Keratinocyte (primary cell): ENCODE measurements around the gene TMEM184A. TPM values are rescaled to one million over a fixed set of nuclear protein-coding genes. Genes with fewer than 3 reads are reported as not detected.

Experiments
- DNase-seq: peaks from one replicate; pipeline ENCODE4 v3.0.0-alpha.2; 2011; ENCODE audit warnings: low read depth, missing footprints, low spot score
- FAIRE-seq: peaks from 2 replicates; lab custom pipeline; 2011; peaks lifted over from hg19 to GRCh38; lab: Jason Lieb, UNC
- H2AFZ ChIP-seq: 2 replicates; pipeline ENCODE4 v1.6.0; 2012; ENCODE audit warnings: low read length, control low read depth, inconsistent platforms; ENCODE audit not compliant: control insufficient read depth
- H3K27ac ChIP-seq: 2 replicates; pipeline ENCODE4 v1.5.1; 2011; ENCODE audit warnings: low read length; ENCODE audit not compliant: control insufficient read depth, insufficient read depth
- H3K27me3 ChIP-seq: 3 replicates; pipeline ENCODE4 v1.6.0; 2011; ENCODE audit warnings: low read length; ENCODE audit not compliant: control insufficient read depth, insufficient read depth; ENCODE audit errors: extremely low read depth
- H3K36me3 ChIP-seq, 2 experiments: 2 replicates in 1 of 2; 3 replicates in 1 of 2; pipeline ENCODE4 v1.5.1; 2011; ENCODE audit warnings: low read length in 2 of 2, mild to moderate bottlenecking in 1 of 2; ENCODE audit not compliant: control insufficient read depth in 2 of 2, insufficient read depth in 2 of 2; ENCODE audit errors: extremely low read depth in 1 of 2
- H3K4me1 ChIP-seq: 3 replicates; pipeline ENCODE4 v1.5.1; 2011; ENCODE audit warnings: low read length; ENCODE audit not compliant: control insufficient read depth, insufficient read depth; ENCODE audit errors: extremely low read depth
- H3K4me2 ChIP-seq: 3 replicates; pipeline ENCODE4 v1.6.0; 2011; ENCODE audit warnings: low read depth, low read length; ENCODE audit not compliant: control insufficient read depth, insufficient read depth; ENCODE audit errors: extremely low read depth
- H3K4me3 ChIP-seq, 3 experiments: fragments of 200-600 bp in 1 of 3; sonication (generic) in 1 of 3; 2 replicates in 2 of 3; 3 replicates in 1 of 3; pipeline ENCODE4 v1.5.1; 2011 to 2016; ENCODE audit warnings: low read length in 3 of 3, mild to moderate bottlenecking in 3 of 3, control low read depth in 2 of 3, inconsistent platforms in 1 of 3, low read depth in 1 of 3, mixed read lengths in 1 of 3, mixed run types in 1 of 3, moderate library complexity in 1 of 3; ENCODE audit not compliant: control insufficient read depth in 2 of 3, insufficient read depth in 2 of 3; ENCODE audit errors: extremely low read depth in 1 of 3
- H3K79me2 ChIP-seq: 2 replicates; pipeline ENCODE4 v1.6.0; 2012; ENCODE audit warnings: low read length; ENCODE audit not compliant: control insufficient read depth, insufficient read depth
- H3K9ac ChIP-seq: 3 replicates; pipeline ENCODE4 v1.6.0; 2011; ENCODE audit warnings: low read length; ENCODE audit not compliant: control insufficient read depth, insufficient read depth; ENCODE audit errors: extremely low read depth
- H3K9me1 ChIP-seq: 3 replicates; pipeline ENCODE4 v1.6.0; 2011; ENCODE audit warnings: low read length; ENCODE audit not compliant: control insufficient read depth, insufficient read depth; ENCODE audit errors: extremely low read depth
- H3K9me3 ChIP-seq: 2 replicates; pipeline ENCODE4 v1.5.1; 2012; ENCODE audit warnings: low read depth, low read length; ENCODE audit not compliant: control insufficient read depth
- H4K20me1 ChIP-seq: 3 replicates; pipeline ENCODE4 v1.6.0; 2011; ENCODE audit warnings: low read length; ENCODE audit not compliant: control insufficient read depth, insufficient read depth; ENCODE audit errors: extremely low read depth
- CTCF ChIP-seq, 3 experiments: IDR thresholded peaks in 1 of 3; conservative IDR thresholded peaks in 1 of 3; optimal IDR thresholded peaks in 1 of 3; 2 replicates in 2 of 3; 3 replicates in 1 of 3; pipeline versions ENCODE3 to v1.5.1; 2011; ENCODE audit warnings: low read length in 3 of 3, mild to moderate bottlenecking in 3 of 3, moderate library complexity in 2 of 3, control low read depth in 1 of 3, inconsistent platforms in 1 of 3; ENCODE audit not compliant: insufficient read depth in 2 of 3; ENCODE audit errors: extremely low read depth in 1 of 3
- EZH2 ChIP-seq: IDR thresholded peaks from one replicate; pipeline ENCODE4 v1.6.1; 2012; ENCODE audit warnings: inconsistent platforms, mild to moderate bottlenecking, low read length, moderate library complexity
- dilution Hi-C: fragments of 300-500 bp; cut with MboI; formaldehyde crosslinking; loops from one replicate; pipeline ENCODE4 v1.7.0; 2020; ENCODE audit warnings: low sequenced_read_pairs; ENCODE audit not compliant: extremely low pct_ligation_motif_present
- polyA plus RNA-seq, 5 experiments: library from polyadenylated mRNA; depleted of rRNA in 3 of 5; stranded (reverse) in 3 of 5; stranded (forward) in 1 of 5; unstranded in 1 of 5; fragments of >200 nt; gene quantifications; 1 replicate in 1 of 5; 2 replicates in 3 of 5; 3 replicates in 1 of 5; pipeline versions ENCODE4 v1.2.1 to v1.2.3, GENCODE V29; 2011 to 2012; ENCODE audit warnings: missing spikeins in 2 of 5, low read depth in 1 of 5, low replicate concordance in 1 of 5

Gene TMEM184A
- polyA plus RNA-seq, 1 donor (not counting 4 experiments of a cell fraction or from before 2014, with no cell fraction given), result 2.9 TPM

GRCh38 chr7:1561036-1561940, 5.3 kb upstream of the TMEM184A start:
- Histone ChIP-seq H3K9me3 (no peaks in the 10 kb centered on the region), H2AFZ (no peak overlapping the region), H3K27me3 (no peaks in the 10 kb centered on the region), H3K27ac (no peak overlapping the region), H3K9ac (no peak overlapping the region), H3K4me2 (no peak overlapping the region), H3K36me3 (peaks cover 0 to 5% of the 10 kb centered on the region in 2 experiments), H4K20me1 (no peaks in the 10 kb centered on the region), H3K4me1 (peaks cover 34% of the 10 kb centered on the region), H3K79me2 (no peaks in the 10 kb centered on the region), H3K9me1 (no peaks in the 10 kb centered on the region), H3K4me3 (no peak overlapping the region)
- TF ChIP-seq CTCF (optimal IDR thresholded peaks at IDR 0.05 in 1 of 3, IDR thresholded peaks at IDR 0.05 in 1 of 3, conservative IDR thresholded peaks at IDR 0.05 in 1 of 3; ENCODE audit: extremely low read depth in 1 of 3, insufficient read depth in 2 of 3, low read length in 3 of 3) (no peak), EZH2 (no peak)
- dilution Hi-C loops, result no loop called here
- DNase-seq (no peak), FAIRE-seq (no peak)

GRCh38 chr7:1560620-1561031, 4.6 kb upstream of the TMEM184A start:
- no peak for FAIRE-seq

More at GRCh38 chr7:1560620-1561031, 4.6 kb upstream of the TMEM184A start:
- no peaks in the 10 kb centered on the region for H4K20me1 ChIP-seq
- H3K79me2 ChIP-seq, result no peaks in the 10 kb centered on the region
- H3K4me1 ChIP-seq, result peaks cover 41% of the 10 kb centered on the region
- H3K9me3 ChIP-seq, result no peaks in the 10 kb centered on the region
- peak overlapping the region; percentile 82 for H3K4me2 ChIP-seq
- H3K9ac ChIP-seq, result peak overlapping the region; percentile 53
- H3K27ac ChIP-seq, result no peak overlapping the region
- no peaks in the 10 kb centered on the region for H3K27me3 ChIP-seq
- dilution Hi-C loops, result no loop called here
- H3K36me3 ChIP-seq, result peaks cover 0 to 4% of the 10 kb centered on the region in 2 experiments
- H2AFZ ChIP-seq, result no peak overlapping the region
- no peaks in the 10 kb centered on the region for H3K9me1 ChIP-seq
- TF ChIP-seq EZH2, result no peak
- TF ChIP-seq CTCF (optimal IDR thresholded peaks at IDR 0.05 in 1 of 3, IDR thresholded peaks at IDR 0.05 in 1 of 3, conservative IDR thresholded peaks at IDR 0.05 in 1 of 3; ENCODE audit: extremely low read depth in 1 of 3, insufficient read depth in 2 of 3, low read length in 3 of 3), result no peak
- H3K4me3 ChIP-seq, result peak overlapping the region in 1 of 3 experiments; percentile 23
- DNase-seq, result no peak
